Body of pancreas (tissue), 4 donors: ENCODE data around the gene BRD1.

Source experiments
- CTCF ChIP-seq, 7 experiments: fragments of 450-650 bp in 4 of 7; fragments of 200-600 bp in 3 of 7; sonication (generic) in 3 of 7; IDR thresholded peaks; one replicate each; pipeline ENCODE4 v1.5.1; 2016 to 2019; ENCODE audit warnings: antibody characterized with exemption in 7 of 7
- POLR2A ChIP-seq, 3 donors: fragments of 450-650 bp; IDR thresholded peaks; one replicate each; pipeline ENCODE4 v1.6.1; 2016; ENCODE audit warnings: antibody characterized with exemption in 3 of 3, mild to moderate bottlenecking in 2 of 3

GRCh38 chr22:49845666-49846459 lies 18.2 kb upstream of the BRD1 start:
- TF ChIP-seq CTCF (IDR thresholded peaks at IDR 0.05) = no peak
- no peak for TF ChIP-seq POLR2A (IDR thresholded peaks at IDR 0.05)
